Measurements from ENCODE around the gene CACNB2.

The CACNB2 gene

GRCh38 chr10:18313626-18314025, 173.4 kb downstream of the CACNB2 start:
- no peak overlapping the region for H3K4me3 ChIP-seq (ENCODE audit: low read depth, low read length)
- no peak for DNase-seq (ENCODE audit: low read depth)
- TF ChIP-seq, protein P1, sequence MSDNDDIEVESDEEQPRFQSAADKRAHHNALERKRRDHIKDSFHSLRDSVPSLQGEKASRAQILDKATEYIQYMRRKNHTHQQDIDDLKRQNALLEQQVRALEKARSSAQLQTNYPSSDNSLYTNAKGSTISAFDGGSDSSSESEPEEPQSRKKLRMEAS (IDR thresholded peaks at IDR 0.05; ENCODE audit: low read depth, low read length): no peak
- TF ChIP-seq MYC (IDR thresholded peaks at IDR 0.05; ENCODE audit: low read depth, low read length) (no peak), POLR2A (IDR thresholded peaks at IDR 0.05; ENCODE audit: extremely low read depth, insufficient read length) (no peak), CTCF (IDR thresholded peaks at IDR 0.05; ENCODE audit: low read depth, low read length) (no peak)

GRCh38 chr10:18319628-18320027, 179.4 kb downstream of the CACNB2 start:
- no peak for DNase-seq (ENCODE audit: low read depth)
- TF ChIP-seq CTCF (IDR thresholded peaks at IDR 0.05; ENCODE audit: low read depth, low read length) (no peak), MYC (IDR thresholded peaks at IDR 0.05; ENCODE audit: low read depth, low read length) (no peak), POLR2A (IDR thresholded peaks at IDR 0.05; ENCODE audit: extremely low read depth, insufficient read length) (no peak)
- TF ChIP-seq, protein P1 (IDR thresholded peaks at IDR 0.05; ENCODE audit: low read depth, low read length): no peak
- no peak overlapping the region for H3K4me3 ChIP-seq (ENCODE audit: low read depth, low read length)

GRCh38 chr10:18321371-18321770, 181.1 kb downstream of the CACNB2 start:
- H3K4me3 ChIP-seq (ENCODE audit: low read depth, low read length): no peak overlapping the region
- TF ChIP-seq, protein P1 (IDR thresholded peaks at IDR 0.05; ENCODE audit: low read depth, low read length): no peak
- no peak for DNase-seq (ENCODE audit: low read depth)

DNA sequence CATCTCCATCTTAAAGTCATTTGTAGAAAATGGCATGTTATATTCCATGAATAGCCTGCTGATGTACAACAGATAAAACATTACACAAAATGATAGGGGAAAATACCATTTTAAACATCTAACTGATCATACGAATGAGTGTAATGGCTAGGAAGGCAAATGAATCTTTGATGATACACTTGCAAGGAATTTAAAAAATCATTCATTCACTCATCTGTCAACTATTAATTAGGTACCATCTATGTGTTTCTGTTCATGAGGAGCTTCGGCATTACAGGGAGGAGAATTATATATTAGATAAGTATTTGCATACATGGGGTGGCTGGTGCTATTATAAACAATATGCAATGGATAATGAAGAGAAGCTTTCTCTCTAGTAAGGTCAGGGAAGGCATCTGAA, 183.7 kb downstream of the CACNB2 start:
- H3K4me3 ChIP-seq (ENCODE audit: low read depth, low read length): no peak overlapping the region
- DNase-seq (ENCODE audit: low read depth): no peak
- TF ChIP-seq POLR2A (IDR thresholded peaks at IDR 0.05; ENCODE audit: extremely low read depth, insufficient read length): no peak
- TF ChIP-seq MYC (IDR thresholded peaks at IDR 0.05; ENCODE audit: low read depth, low read length): no peak
- no peak for TF ChIP-seq CTCF (IDR thresholded peaks at IDR 0.05; ENCODE audit: low read depth, low read length)
- TF ChIP-seq, protein P1 (IDR thresholded peaks at IDR 0.05; ENCODE audit: low read depth, low read length): no peak

GRCh38 chr10:18325410-18325809, 185.2 kb downstream of the CACNB2 start:
- no peak for DNase-seq (ENCODE audit: low read depth)
- no peak overlapping the region for H3K4me3 ChIP-seq (ENCODE audit: low read depth, low read length)
- TF ChIP-seq CTCF (IDR thresholded peaks at IDR 0.05; ENCODE audit: low read depth, low read length) (no peak), MYC (IDR thresholded peaks at IDR 0.05; ENCODE audit: low read depth, low read length) (no peak), POLR2A (IDR thresholded peaks at IDR 0.05; ENCODE audit: extremely low read depth, insufficient read length) (no peak)
- TF ChIP-seq, protein P1 (IDR thresholded peaks at IDR 0.05; ENCODE audit: low read depth, low read length): no peak

- TF ChIP-seq CTCF (IDR thresholded peaks at IDR 0.05; ENCODE audit: low read depth, low read length): no peak
- no peak for TF ChIP-seq POLR2A (IDR thresholded peaks at IDR 0.05; ENCODE audit: extremely low read depth, insufficient read length)
- TF ChIP-seq, protein P1 (IDR thresholded peaks at IDR 0.05; ENCODE audit: low read depth, low read length): no peak
- TF ChIP-seq MYC (IDR thresholded peaks at IDR 0.05; ENCODE audit: low read depth, low read length): no peak
- no peak overlapping the region for H3K4me3 ChIP-seq (ENCODE audit: low read depth, low read length)
- DNase-seq (ENCODE audit: low read depth): no peak
Measured at GRCh38 chr10:18325889-18326531, 185.8 kb downstream of the CACNB2 start.

Data from NB4 (cell line).